NCI-H82 treated with DMSO at 0.1 percent for 48 hours (cell line): ENCODE results near the gene AKIRIN1.
A peak's percentile ranks its signal among the peaks of the same experiment; 100 is the strongest.
"Not testable (repeated sequence)": the region's sequence is repeated elsewhere in the genome, so short reads cannot be mapped to it uniquely, and the experiment has no call there.

Experiments
- DNase-seq: peaks from one replicate; lab custom pipeline; 2025; ENCODE audit not compliant: unreplicated experiment; lab: John Stamatoyannopoulos, UW

AKIRIN1 gene, protein sequence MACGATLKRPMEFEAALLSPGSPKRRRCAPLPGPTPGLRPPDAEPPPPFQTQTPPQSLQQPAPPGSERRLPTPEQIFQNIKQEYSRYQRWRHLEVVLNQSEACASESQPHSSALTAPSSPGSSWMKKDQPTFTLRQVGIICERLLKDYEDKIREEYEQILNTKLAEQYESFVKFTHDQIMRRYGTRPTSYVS

DNA sequence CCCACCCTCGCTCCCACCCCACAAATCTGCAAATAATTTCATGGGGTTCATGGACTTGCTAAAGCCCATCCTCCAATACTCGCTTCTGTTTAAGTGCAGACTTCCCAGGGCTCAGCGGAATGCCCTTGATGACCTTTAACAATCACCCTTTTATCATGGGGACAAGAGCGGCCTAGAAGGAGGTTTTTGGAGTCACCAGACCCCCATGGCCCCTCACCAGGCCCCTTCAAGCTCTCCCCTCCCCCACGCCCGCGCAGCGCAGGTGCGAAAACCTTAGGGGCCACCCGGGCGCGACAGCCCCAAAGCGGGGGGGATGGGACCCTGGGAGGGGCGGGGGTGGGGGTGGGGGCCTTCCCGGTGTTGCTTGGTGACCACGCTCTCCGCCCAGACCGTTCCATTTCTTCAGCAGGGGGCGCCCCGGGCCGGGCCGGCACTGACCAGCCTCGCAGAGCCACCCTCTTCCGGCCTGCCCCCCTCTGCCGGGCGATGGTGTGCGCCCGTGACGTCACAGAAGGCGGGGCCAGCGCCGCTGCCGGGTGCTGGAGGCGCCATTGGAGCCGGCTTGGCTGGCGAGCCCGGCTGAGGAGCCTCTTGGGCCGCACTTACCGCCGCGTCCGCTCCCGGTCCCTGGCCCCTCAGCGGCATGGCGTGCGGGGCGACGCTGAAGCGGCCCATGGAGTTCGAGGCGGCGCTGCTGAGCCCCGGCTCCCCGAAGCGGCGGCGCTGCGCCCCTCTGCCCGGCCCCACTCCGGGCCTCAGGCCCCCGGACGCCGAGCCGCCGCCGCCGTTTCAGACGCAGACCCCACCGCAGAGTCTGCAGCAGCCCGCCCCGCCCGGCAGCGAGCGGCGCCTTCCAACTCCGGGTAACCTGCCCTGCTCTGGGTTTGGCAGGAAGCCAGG is at the start of gene AKIRIN1:
Gene AKIRIN1 (plus strand): TSS at position 539 of the 900 bp plus-strand sequence. CDS start 105 bp downstream, at position 644.
- peak; percentile 89 for DNase-seq

DNA sequence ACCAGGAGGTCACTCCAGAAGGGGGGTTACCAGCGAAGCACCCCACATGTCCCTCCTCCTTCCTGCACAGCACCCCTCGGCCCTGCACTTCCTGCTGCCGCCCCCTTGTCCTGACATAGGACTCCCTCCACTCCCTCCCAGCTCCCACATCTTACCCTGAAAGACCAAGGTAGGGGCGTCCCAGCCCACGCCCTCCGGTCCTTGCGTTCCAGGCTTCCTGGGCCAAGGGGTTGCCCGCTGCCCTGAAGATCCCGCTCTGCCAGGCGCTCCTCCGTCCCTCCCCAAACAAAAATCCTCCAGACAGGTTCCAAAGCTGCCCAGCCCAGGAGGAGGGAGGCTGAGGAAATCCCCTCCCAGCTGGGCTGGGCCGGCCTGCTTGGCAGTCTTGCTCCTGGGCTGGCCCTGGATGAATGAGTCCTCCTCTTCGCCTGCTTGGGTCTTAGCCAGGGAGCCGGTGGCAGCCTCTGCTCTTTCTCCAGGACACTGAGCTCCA is 49.5 kb upstream of the AKIRIN1 start, which contains the start of gene RHBDL2:
Gene RHBDL2 (minus strand): TSS at position 304 of the 493 bp plus-strand sequence. CDS start 22,618 bp downstream, outside the sequence.
- DNase-seq = no peak

DNA sequence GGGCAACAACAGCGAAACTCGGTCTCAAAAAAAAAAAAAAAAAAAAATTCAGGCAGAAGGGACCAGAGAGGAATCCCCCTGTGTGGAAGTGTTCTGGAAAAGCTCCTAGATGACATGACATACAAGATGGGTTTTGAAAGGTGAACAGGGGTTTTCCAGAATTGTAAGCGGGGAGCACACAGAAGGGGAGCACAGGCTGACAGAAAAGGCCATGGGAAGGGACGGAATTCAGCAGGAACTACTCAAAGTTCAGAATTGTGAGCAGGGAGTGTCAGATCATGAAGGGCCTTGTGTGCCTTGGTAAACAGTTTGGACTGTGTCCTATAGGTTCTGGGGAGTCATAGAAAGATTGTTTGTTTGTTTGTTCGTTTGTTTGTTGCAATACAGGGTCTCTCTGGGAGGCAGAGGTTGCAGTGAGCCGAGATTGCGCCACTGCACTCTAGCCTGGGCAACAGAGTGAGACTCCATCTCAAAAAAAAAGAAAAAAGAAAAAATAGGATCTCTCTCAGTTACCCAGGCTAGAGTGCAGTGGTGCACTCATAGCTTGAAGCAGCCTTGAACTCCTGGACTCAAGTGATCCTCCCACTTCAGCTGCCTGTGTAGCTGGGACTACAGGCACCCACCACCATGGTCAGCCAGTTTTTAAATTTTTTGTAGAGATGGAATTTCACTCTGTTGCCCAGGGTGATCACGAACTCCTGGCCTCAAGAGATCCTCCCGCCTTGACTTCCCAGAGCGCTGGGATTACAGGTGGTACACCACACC is 48.2 kb upstream of the AKIRIN1 start:
- no peak for DNase-seq

DNA sequence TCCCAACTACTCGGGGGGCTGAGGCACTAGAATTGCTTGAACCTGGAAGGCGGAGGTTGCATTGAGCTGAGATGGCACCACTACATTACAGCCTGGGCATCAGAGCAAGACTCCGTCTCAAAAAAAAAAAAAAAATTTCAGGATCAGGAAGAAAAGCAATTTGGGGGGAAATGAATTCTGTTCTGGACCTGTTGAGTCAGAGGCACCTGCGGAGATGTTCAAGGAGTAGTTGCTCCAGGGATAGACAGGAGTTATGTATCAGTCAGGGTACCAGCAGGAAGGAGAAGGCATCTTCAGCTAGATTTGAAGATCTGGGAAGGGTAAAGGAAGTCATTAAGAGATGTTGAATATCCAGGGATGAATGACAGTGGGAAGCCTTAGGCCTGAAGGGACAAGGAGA is 46.5 kb upstream of the AKIRIN1 start:
- no peak for DNase-seq

DNA sequence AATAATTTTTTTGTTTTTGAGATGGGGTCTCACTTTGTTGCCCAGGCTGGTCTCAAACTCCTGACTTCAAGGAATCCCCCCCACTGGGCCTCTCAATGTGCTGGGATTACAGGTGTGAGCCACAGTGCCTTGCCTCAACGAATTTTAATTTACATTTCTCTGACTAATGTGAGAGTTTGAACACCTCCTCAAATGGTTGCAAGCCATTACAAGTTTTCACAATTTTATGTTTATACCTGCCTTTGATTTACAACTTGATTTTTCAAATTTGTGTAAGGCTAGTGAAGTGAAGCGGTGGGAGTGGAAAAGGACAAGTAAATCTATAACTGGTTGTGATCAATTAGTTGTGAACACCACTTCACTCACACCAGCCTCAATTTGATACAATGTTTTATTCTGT is 40.5 kb upstream of the AKIRIN1 start:
- DNase-seq = no peak

DNA sequence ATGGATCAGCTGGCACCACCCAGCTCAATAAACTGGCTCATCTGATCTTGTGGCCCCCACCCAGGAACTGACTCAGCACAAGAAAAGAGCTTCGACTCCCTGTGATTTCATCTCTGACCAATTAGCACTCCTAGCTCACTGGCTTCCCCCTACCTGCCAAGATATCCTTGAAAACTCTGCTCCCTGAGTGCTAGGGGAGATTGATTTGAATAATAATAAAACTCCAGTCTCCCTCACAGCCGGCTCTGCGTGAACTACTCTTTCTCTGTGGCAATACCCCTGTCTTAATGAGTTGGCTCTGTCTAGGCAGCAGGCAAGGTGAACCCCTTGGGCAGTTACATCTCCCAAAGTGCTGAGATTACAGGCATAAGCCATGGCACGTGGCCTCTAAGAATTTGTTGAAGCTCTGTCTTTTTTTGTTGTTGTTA is 37.6 kb upstream of the AKIRIN1 start:
- no peak for DNase-seq

DNA sequence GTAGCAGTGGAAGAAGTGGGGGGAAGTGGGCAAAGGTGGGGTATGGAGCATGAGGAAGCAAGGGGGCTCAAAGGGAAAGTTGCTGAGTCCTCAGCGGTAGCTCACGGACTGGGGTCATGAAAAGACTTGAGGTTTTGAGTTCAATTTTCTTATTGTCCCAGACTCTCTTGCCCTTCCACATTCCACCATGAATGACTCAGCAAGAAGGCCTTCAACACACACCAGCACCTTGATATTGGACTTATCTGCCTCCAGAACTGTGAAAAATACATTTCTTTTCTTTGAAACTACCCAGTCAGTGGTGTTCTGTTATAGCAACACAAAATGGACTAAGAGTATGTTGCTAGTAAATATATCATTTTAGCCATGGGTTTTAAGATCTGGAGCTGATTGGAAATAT is 32.1 kb upstream of the AKIRIN1 start:
- DNase-seq = no peak

DNA sequence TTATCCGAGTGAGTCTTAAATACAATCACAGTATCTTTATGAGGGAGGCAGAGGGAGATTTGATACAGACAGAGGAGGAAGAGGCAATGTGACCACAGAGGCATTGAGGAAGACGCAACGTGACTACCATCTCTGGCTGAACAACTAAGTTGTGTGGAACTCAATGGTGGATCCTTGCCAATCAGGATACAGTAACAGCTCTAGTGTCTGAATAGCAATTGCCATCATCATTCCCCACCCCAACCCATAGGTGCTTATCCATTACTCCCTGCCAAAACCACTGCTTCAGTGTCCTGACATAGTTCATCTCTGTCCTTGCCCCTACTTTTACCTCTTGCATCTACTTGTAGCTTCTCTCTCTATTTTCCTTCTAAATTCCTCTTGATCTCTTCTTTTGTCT is 29.0 kb upstream of the AKIRIN1 start:
- no peak for DNase-seq

DNA sequence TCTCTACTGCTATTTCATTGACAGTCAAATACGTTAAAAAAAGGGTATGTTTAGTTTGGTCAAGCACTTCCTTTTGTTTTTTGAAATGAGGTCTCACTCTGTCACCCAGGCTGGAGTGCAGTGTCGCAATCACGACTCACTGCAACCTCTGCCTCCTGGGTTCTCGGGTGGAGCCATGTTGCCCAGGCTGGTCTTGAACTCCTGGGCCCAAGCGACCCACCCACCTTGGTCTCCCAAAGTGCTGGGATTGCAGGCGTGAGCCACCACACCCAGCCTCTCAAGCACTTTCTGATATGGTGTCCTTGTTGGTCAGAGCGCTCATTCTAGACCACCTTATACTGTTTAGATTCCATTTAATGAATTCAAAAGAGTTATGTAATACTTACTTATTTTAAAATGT is 28.5 kb upstream of the AKIRIN1 start:
- no peak for DNase-seq

DNA sequence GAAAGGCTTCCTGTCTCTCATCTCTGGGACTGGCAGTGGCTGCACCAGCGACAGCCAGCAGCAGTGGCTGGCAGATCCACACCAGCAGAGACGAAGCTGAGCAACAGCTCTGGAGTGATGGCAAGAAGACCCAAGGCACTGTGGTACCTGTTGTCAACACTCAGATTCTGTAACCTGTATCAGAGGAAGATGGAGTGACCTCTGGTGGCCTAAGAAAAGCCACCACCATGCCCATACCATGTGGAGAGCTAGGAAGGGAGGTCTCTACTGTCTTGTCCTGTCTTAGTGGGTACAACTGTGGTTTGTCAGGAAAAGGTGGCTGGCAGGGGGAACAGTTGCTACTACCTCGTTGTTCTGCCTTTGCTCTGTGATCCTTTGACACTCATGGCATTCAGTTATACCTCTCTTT is 26.9 kb upstream of the AKIRIN1 start:
- DNase-seq = no peak

DNA sequence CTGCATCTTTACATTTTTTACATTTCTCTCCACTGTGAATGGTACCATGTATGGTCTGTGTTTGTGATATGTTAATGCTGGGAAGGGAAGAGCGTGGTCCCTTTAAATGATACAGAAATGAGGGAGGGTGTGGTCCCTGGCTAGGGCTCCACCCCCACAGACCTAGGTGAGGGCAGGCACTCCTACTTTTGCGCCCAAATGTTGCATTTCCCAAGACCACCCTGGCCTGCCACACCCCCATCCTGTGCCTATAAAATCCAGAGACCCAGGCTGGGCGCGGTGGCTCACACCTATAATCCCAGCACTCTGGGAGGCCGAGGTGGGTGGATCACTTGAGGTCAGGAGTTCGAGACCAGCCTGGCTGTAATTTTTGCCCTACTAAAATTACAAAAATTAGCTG is 17.9 kb upstream of the AKIRIN1 start:
- DNase-seq = not testable (repeated sequence)

DNA sequence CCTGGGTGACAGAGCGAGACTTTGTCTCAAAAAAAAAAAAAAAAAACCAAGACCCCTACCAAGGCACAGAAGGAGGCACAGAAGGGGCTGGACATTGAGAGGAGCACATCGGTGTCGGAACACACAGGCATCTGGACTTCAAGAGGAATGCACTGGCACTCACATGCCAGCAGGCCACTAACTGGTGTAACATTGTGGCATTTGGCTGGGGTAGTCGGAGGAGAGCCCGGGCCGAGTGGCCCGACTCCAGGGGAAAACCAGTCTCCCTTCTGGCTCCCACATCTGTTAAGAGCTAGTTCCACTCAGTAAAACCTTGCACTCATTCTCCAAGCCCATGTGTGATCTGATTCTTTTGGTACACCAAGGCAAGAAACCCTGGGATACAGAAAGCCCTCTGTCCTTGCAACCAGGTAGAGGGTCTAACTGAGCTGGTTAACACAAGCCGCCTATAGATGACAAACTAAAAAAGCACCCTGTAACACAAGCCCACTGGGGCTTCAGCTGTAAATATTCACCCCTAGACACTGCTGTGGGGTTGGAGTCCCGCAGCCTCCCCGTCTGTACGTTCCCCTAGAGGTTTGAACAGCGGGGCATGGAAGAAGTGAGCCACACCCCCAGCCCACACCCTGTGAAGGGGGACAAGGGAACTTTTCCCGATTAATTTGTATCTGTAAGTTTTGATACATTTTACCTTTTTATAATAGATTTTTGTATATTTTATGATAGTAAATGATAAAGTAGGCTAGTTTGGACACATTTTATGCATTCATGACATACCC is 17.2 kb upstream of the AKIRIN1 start:
- DNase-seq = no peak

DNA sequence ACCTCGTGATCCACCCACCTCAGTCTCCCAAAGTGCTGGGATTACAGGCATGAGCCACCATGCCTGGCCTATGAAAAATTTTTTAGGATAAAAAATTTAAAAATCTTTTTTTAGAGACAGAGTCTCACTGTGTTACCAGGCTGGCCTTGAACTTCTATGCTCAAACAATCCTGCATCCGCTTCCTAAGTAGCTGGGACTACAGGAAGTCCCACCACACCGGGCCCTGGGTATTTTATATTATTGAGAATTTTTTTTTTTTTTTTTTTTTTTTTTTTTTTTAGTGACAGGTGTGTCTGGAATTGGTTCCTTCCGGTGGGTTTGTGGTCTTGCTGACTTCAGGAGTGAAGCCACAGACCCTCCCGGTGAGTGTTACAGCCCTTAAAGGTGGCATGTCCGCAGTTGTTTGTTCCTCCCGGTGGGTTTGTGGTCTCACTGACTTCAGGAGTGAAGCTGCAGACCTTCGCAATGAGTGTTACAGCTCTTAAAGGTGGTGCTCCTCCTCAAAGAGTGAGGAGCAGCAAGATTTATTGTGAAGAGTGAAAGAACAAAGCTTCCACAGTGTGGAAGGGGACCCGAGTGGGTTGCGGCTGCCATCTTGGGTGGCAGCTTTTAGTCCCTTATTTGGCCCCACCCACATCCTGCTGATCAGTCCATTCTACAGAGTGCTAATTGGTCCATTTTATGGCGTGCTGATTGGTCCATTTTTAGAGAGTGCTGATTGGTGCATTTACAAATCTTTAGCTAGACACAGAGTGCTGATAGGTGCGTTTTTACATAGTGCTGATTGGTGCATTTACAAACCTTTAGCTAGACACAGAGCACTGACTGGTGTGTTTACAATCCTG is 13.5 kb upstream of the AKIRIN1 start:
- DNase-seq = not testable (repeated sequence)

DNA sequence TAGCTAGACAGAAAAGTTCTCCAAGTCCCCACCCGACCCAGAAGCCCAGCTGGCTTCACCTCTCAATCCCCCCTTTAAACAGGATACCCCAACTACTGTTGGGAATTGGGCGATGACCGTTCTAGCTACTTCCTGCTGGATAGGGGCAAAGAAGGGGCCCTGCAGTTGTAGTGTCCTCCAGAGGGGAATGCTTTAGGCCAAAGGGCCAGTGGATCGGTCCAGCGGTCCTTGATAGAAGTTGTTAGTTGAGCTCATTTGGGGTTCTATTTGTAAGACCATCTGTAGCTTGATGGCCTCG is 12.9 kb upstream of the AKIRIN1 start:
- DNase-seq = not testable (repeated sequence)

DNA sequence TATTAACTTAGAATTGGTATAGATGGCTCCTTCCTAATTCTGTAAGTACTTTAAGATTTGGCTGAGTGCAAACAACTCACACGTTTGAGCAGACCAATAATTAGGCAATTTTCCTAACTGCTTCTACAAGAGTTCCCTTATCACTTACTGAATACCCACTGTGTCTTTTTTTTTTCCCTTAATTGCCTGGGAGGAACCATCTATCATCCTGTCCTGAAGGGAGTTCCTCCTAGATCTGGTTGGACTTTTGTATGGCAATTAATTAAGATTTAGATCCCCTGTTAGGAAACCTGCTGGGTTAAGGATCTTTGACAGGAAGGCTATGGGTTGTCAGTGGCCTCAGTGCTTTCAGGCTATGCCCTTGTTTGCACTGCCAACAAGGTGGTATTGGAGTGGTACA is 11.7 kb upstream of the AKIRIN1 start:
- not testable (repeated sequence) for DNase-seq

DNA sequence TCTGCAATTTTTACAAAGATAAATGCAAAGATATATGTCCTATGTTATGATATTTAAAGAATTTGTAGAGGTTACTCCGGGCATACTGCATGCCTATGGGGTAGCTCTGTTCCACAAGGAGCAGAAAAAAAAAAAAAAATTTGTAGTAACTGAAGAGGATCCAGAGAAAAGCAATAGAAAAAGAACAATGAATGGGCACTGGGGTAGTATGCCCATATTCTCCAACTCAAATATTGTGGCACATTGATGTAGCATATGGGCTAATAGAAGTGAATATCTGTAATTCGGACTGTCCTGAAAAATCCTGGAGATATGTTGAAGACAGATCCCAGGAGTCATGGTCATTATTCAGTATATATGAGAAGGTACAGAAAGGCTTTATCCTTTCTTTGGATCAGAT is 1.1 kb upstream of the AKIRIN1 start:
- no peak for DNase-seq

DNA sequence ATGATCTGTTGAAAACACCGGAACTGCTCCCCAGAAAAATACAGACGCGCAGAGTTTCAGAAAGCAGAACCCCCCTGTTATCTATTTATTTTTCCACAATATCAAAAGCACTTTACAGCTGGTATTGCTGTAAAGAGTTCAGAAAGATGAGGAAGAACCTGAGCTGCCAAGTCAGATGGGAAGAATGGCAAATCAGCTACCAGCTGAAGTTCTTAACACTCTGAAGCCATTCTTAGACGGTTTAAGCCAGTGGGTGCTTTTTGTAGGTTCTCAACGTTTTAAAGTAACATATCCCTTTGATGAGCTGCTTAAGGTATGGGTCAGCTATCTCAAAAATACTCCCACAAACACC is 714 bp upstream of the AKIRIN1 start:
- peak; percentile 50 for DNase-seq

DNA sequence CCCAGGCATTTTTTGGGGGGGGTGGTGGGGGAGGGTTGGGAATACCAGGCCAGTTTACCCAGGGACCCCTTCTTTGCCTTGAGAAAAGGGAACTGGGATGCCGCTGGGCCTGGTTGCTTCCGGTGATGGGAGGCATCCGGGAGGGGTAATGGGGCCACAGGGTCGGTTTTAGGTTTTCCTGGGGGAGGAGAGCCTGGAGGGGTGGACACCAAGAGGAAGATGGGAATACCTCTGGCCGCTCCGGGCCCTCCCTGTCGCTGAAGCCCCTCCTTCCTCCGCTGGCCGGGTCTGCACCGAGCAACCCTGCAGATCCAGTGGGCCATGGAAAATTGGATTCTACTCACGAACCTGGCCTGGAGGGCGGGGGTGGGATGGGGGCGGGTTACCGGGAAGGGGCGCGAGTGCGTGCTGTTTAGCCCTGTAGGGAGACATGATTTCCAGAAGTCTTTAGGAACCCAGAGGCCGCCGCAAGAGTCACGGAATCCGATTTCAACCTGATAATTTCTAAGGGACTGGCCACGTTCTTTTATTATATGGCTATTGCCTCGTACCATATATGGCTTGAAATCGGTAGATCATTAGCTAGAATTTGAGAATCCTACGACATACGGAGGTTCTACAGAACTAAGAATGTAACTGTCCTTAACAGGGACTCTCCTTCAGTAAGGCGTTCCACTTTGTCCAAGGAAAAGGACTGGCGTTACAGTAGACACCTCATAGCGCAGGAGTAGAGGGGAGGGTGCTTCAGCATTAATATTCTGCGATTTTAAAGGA is 749 bp downstream of the AKIRIN1 start:
- no peak for DNase-seq

DNA sequence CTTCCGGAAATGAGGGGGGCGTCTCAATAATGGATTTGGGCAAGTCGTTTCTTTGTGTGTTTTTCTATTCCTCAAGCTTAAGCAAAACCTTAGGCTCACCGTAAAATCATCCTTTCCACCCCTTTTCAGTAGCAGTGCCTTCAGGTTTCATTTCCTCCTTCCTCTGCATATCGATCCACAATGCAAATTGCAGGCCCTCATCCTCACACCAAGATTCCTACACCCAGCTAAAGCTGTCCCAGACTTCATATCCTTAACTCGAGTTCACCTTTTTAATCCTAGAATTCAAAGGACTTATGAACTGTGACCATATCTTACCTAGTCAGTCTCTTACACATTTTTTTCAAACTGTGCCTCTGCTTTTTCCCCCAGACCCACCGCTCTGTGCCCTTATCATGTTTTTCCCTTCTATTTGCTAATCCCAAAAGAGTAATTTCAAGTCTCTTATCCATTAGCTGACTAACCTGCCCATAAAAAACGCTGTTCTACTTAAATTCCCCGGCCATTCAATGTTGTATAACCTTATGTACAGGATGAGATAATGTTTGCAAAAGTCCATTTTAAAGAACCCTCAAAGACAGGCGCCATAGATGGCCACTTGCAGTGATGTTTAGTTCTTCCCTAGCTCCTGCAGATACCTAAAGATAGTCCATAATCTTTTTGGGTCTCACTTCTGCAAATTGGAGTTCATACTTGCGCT is 1.5 kb downstream of the AKIRIN1 start:
- no peak for DNase-seq
